ENCODE results near the gene ALDOB.

DNA sequence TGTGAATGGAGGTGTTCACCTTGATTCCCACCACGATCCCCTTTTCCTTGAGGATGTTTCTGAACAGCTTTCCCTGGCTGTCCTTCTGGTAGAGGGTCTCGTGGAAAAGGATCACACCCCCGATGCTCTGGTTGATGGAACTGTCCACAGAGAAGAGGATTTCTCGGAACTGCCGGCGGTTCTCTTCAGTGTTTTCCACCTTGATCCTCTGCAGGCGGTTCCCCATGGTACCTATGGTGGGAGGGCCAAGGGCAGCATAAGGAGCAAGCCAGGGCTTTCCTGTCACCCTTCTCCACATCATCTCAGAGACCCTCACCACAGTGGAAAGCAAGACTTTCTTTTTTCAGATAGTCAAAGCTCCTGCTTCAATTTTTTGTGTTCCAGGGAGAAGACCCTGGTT, 5.8 kb downstream of the ALDOB start:
- TF ChIP-seq ZNF623 (tag by site-specific recombination; IDR thresholded peaks at IDR 0.05): no peak
- TF ChIP-seq ZNF138 (tag by site-specific recombination; IDR thresholded peaks at IDR 0.05; ENCODE audit: borderline replicate concordance): no peak
- TF ChIP-seq, protein P1, sequence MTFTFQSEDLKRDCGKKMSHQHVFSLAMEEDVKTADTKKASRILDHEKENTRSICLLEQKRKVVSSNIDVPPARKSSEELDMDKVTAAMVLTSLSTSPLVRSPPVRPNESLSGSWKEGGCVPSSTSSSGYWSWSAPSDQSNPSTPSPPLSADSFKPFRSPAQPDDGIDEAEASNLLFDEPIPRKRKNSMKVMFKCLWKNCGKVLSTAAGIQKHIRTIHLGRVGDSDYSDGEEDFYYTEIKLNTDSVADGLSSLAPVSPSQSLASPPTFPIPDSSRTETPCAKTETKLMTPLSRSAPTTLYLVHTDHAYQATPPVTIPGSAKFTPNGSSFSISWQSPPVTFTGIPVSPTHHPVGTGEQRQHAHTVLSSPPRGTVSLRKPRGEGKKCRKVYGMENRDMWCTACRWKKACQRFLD (tag by site-specific recombination; IDR thresholded peaks at IDR 0.05): no peak
- TF ChIP-seq, protein P2, sequence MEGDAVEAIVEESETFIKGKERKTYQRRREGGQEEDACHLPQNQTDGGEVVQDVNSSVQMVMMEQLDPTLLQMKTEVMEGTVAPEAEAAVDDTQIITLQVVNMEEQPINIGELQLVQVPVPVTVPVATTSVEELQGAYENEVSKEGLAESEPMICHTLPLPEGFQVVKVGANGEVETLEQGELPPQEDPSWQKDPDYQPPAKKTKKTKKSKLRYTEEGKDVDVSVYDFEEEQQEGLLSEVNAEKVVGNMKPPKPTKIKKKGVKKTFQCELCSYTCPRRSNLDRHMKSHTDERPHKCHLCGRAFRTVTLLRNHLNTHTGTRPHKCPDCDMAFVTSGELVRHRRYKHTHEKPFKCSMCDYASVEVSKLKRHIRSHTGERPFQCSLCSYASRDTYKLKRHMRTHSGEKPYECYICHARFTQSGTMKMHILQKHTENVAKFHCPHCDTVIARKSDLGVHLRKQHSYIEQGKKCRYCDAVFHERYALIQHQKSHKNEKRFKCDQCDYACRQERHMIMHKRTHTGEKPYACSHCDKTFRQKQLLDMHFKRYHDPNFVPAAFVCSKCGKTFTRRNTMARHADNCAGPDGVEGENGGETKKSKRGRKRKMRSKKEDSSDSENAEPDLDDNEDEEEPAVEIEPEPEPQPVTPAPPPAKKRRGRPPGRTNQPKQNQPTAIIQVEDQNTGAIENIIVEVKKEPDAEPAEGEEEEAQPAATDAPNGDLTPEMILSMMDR (tag by site-specific recombination; IDR thresholded peaks at IDR 0.05): no peak
- TF ChIP-seq ZNF302 (tag by site-specific recombination; IDR thresholded peaks at IDR 0.05; ENCODE audit: low read depth): no peak
- no peak for TF ChIP-seq ZNF777 (tag by site-specific recombination; IDR thresholded peaks at IDR 0.05; ENCODE audit: borderline replicate concordance)
- no peak for TF ChIP-seq RBAK (tag by site-specific recombination; IDR thresholded peaks at IDR 0.05)
- TF ChIP-seq KLF8 (tag by site-specific recombination; IDR thresholded peaks at IDR 0.05): no peak
- no peak for TF ChIP-seq ZFP3 (tag by site-specific recombination; IDR thresholded peaks at IDR 0.05; ENCODE audit: low read depth)
- no peak for TF ChIP-seq KLF16 (tag by site-specific recombination; IDR thresholded peaks at IDR 0.05)
- TF ChIP-seq, protein P3, sequence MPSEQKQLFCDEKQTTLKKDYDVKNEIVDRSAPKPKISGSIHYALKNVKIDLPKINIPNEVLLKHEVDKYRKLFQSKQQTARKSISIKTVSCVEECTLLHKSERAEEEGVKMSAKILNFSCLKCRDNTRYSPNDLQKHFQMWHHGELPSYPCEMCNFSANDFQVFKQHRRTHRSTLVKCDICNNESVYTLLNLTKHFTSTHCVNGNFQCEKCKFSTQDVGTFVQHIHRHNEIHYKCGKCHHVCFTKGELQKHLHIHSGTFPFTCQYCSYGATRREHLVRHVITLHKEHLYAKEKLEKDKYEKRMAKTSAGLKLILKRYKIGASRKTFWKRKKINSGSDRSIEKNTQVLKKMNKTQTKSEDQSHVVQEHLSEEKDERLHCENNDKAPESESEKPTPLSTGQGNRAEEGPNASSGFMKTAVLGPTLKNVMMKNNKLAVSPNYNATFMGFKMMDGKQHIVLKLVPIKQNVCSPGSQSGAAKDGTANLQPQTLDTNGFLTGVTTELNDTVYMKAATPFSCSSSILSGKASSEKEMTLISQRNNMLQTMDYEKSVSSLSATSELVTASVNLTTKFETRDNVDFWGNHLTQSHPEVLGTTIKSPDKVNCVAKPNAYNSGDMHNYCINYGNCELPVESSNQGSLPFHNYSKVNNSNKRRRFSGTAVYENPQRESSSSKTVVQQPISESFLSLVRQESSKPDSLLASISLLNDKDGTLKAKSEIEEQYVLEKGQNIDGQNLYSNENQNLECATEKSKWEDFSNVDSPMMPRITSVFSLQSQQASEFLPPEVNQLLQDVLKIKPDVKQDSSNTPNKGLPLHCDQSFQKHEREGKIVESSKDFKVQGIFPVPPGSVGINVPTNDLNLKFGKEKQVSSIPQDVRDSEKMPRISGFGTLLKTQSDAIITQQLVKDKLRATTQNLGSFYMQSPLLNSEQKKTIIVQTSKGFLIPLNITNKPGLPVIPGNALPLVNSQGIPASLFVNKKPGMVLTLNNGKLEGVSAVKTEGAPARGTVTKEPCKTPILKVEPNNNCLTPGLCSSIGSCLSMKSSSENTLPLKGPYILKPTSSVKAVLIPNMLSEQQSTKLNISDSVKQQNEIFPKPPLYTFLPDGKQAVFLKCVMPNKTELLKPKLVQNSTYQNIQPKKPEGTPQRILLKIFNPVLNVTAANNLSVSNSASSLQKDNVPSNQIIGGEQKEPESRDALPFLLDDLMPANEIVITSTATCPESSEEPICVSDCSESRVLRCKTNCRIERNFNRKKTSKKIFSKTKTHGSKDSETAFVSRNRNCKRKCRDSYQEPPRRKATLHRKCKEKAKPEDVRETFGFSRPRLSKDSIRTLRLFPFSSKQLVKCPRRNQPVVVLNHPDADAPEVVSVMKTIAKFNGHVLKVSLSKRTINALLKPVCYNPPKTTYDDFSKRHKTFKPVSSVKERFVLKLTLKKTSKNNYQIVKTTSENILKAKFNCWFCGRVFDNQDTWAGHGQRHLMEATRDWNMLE (tag by site-specific recombination; conservative IDR thresholded peaks at IDR 0.05; ENCODE audit: low read depth): no peak

Data from HEK293 (cell line).